HG02973 (cell line): ENCODE results near the gene PHF21B.
"Not testable (repeated sequence)": the region's sequence is repeated elsewhere in the genome, so short reads cannot be mapped to it uniquely, and the experiment has no call there.

Source experiments
- ATAC-seq: cut with Tn5 transposase; IDR thresholded peaks from one replicate; pipeline ENCODE4 v1.9.1; 2021; ENCODE audit warnings: moderate library complexity; ENCODE audit not compliant: unreplicated experiment

The PHF21B gene

DNA sequence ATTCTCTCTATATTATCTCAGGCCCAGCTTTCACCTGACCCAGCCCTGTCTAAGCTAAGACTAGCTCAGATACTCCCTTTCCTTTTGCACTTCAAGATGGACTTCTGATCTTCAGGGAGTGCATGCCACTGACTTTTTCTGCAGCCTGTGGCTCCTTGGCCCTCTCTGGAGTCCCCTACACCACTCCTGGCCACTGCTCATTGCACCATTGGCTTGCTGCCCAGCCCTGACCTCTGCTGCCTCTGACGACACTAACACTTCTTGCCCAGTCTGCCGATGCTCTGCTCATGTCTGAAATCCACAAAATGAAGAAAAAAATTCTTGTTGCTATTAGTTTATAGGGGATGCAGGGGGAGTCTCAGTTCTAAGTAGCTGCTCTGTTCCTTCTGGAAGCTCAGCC lies 106.6 kb downstream of the PHF21B start:
- not testable (repeated sequence) for ATAC-seq

DNA sequence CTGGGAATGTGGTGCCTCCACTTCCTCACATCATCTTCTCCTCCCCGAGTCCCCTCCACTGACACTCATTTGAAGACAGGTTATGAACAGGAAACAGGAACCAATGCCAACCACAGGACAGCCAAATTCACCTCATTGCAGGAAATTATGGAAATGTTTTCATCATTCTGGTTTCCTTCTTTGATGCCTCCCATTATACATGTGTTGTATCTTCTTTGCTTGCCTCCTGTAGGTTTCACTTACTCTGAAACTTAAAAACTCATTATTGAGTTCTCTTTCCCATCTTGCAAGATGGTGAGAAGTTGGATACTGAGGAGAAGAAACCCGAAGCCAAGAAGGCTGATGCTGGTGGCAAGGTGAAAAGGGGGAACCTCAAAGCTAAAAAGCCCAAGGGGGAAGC lies 108.5 kb downstream of the PHF21B start:
- no peak for ATAC-seq

DNA sequence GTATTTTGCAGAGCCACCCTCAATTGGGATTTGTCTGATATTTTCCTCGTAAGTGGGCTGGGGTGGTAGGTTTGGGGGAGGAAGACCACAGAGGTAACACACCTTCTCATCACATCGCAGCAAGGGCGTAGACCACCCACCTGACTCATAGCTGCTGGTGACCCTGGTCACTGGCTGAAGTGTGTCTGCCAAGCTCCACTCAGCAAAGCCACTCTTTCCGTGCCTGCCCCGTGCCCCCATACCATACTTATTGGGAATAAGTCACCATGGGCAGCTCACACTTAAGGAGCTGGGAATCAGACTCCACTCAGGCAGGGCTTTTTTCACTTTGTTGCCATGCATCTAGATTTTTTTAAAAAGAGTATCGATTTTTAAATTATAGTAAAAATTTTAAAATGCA lies 111.6 kb downstream of the PHF21B start:
- ATAC-seq, result no peak

DNA sequence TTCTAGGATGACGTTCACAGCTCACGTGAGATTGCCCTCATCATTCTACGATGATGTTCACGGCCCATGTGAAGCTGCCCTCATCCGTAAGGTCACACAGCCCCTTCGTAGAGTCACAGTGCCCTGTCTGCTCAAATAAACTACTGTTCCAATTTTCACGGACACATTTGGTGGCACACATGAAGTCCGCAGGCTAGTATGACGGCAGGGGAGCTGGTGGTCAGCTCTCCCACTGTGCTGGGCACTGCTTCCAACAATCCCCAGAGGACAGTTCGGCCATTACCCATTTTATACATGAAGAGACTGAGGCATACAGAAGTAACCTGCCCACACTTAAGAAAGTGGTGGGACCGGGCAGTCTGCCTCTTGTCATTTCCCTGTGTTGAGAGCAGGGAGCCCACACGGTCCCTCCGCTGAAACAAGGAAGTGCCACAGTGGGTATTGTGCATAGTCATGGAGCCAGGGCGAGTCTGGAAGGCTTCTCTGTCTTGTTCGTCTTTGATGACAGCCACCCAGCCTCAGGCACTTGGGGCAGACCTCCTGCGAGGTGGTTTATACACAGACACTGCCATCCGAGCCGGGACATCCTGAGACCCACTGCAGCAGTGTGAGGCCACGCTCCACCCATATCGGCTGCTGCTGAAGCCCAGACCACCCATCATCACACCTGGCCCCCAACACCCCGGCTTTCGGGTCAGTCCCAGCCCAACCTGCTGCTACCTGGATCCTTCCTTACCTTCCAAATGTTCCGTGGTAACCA lies 114.3 kb downstream of the PHF21B start:
- ATAC-seq, result no peak

DNA sequence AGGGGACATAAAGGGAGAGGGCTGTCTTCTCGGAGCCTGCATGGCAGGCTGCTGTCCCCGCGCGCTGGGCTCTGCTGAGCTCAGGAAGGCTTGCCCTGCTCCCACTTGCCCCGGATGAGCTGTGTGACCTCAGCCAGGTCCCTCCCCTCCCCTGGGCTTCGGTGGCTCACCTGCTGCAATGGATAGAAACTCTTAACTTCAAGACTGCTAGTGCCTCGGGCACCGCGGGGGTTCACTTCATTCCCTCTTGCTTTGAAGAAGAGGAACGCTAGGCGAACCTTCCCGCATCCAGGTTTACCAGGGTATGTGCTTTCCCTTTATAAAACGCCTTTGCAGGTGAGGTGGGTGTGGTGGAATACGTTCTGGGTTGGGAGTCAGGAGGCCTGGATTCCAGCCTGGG lies 115.0 kb downstream of the PHF21B start:
- no peak for ATAC-seq

DNA sequence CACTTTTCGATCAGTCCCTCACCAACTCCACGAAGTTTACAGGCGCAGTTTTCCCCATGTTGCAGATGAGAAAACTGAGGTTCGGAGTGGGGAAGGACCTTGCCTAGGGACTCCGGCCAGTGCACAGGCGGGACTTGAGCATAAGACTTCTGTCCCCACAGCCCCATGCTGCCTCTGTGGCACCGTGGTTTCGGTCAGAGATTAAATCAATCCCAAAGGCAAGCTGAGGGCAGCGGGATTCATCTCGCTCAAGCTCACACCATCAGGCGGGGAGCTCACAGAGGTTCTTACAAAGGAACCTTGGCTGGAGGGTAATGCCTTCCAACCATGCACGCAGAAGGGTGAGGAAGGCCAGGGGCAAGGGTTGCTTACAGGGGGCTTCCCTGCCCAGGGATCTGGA lies 115.5 kb downstream of the PHF21B start:
- no peak for ATAC-seq

DNA sequence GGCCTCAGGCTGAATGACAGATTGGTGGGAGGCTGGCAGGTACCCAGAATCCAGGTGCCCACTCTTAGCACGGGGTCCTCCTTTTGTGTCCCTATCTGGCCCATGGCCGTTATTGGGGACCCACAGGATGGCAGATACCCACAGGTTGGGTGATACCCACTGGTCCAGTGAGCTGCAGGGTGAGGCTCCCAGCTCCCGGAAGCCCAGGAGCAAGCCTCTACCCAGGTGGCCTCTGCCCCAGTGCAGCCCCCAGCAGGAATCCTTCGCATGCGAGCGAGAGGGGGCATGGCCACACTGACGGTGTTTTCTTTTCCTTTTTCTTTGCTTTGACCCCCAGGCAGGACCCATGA lies 116.1 kb downstream of the PHF21B start:
- no peak for ATAC-seq

DNA sequence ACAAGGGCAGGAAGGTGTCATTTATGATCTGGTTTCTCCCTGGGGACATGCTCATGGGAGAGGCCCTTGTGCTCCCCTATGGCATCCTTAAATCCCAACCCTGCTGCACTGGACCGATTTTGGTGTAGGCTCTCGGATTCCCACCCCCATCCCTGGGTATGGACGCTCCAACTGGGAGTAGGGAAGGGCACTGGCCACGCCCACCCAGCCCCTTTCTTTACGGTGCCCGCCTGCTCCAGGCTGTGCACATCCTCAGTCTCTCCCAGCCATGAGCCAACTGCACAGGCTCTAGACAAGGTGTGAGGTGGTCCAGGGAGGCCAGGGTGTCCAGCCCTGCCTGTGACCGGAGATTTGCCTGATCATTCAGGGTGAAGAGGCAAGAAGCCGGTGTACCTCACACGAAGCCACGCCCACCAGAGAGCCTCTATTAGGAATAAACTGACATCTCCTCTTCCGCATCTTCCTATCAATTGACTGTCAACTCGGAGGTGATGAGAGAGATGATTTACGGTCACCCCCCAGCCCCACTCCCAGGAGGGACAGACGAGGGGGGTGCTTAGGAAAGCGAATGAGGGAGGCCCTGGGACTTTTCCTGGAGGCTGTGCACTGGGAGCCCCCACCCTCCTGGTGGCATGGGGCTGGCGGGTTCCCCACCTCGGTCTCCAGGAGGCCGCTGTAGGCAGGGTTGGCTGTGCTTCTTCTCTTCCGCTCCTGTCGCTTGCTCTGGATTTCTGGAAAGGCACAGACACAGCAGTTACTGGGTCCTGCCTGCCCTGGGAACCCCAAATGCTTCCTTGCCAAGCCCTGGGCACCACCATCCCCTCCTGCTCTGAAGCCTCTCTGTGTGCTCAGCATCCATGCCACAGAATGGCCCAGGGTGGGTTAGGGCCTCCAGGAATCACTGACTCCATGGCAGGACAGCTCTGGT lies 116.7 kb downstream of the PHF21B start:
- ATAC-seq, result no peak

DNA sequence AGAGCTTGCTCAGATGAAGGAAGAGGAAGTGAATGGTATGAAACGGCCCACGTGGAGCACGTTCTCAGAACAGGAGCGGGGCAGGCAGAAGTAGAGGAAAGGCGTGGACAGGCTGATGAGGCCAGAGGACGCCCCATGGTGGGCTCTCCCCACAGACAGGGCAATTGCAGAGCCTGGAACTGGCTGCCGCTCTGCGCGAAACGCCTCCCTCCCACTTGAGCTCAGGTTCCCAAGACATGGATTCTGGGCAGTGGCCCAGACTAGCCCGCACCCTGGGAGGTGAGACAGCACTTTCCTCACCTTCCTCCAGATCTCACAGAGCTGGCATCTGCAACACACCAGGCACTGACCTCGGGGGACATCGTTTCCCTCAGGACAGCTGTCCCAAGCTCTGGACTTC lies 117.6 kb downstream of the PHF21B start:
- ATAC-seq, result no peak

DNA sequence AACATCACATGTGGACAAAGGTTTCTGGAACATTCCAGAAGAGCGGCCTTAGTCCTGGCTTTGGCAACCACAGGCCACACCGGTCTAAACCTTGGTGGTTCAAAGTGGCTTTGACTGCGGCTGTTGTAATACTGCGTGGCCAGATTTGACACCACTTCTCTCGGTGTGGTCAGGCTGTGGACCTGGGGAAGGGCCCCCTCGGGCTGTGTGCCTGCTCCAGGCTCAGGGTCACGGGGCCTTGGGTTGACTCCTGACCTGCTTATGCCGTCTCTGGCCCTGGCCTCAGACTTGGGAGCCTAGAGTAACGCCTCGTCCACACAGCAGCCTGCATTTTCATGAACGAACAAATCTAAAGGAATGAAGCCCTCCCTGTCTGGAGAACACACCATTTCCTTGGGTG lies 118.0 kb downstream of the PHF21B start:
- no peak for ATAC-seq

DNA sequence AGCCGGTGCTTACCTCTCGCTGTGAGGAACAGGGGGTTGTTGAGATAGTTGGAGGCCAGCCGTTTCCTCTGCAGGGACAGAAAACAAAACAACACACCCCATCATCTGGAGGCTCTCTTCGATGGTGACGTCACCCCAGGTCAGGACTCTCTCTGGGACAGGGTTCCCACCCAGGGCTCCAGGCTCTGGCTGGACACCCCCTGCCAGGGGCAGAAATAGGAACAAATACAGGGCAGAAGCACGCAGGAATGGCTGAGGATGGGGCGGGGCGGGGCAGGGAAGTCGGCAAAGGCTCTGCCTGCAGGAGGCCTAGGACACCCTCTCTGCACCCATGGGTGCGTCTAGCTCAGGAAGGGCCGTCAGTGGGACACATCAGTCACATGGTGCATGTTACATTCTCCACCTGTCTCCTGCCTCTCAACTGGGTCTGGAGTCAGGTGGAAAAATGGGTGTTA lies 118.5 kb downstream of the PHF21B start:
- no peak for ATAC-seq

DNA sequence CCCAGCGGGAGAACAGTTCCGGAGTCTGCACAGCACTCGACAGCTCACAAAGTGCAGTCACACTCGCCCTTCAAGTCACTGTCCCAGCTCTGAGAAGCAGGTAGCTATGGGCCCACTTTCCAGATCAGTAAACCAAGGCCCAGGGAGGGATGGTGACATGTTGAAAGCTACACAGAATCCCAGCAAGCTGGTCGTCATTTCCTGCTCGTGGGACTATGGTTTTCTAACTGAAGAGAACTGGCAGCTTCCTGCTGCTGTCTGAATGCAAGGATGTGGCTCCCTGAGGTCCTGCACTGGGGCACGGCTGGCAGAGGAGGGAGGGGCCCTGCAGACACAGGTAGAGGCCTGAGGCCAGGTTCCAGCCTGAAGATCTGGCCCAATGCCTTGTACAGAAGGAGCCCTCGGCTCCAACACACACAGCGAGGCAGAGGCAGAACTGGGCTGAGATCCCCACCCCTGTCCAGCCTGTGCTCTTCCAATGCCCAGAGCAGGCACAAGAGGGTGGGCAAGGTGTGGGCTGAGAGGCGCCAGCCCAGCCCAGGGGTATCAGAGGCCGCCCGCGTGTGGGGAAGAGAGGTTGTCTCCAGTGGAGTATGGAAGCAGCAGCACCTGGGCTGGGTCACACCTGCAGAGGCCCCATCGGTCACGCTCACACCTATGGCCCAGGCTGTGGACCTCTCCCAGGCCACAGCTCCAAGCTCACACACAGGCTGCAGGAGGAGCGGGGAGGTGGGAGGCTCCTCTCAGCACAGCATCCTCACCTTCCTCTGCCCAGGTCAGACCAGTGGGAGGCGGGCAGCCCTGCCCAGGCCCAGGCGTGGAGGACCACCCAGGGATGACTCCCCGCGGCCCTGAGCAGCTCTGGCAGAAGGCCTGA lies 119.2 kb downstream of the PHF21B start:
- ATAC-seq, result no peak

DNA sequence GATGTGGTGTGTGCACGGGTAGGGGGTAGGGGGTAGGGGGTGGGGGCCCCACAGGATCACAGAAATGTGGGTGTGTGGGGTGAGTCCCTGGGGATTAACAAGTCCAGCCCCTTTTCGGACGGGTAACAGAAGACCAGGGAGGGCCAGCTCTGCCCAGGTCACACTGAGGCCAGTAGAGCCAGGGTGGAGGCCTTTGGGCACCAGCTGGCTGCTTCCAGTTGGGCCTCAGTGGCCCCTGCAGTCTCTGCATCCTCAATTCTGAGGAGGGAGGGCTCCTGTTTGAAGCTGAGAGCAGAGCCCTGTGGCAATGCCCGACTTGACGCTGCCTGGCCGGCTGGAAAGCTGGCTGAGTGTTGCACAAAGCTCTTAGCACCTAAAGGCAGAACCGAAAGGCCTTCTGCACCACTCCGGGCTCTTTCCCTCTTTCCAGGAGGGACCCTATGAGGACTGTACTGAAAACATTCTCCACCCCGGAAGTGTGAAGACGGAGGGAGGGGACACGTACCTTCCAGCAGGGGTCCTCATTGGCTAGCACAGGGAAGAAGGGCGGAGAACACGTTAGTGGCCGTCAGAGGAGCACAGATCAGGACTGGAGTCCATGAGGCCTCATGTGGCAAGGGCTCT lies 120.4 kb downstream of the PHF21B start:
- ATAC-seq, result no peak

DNA sequence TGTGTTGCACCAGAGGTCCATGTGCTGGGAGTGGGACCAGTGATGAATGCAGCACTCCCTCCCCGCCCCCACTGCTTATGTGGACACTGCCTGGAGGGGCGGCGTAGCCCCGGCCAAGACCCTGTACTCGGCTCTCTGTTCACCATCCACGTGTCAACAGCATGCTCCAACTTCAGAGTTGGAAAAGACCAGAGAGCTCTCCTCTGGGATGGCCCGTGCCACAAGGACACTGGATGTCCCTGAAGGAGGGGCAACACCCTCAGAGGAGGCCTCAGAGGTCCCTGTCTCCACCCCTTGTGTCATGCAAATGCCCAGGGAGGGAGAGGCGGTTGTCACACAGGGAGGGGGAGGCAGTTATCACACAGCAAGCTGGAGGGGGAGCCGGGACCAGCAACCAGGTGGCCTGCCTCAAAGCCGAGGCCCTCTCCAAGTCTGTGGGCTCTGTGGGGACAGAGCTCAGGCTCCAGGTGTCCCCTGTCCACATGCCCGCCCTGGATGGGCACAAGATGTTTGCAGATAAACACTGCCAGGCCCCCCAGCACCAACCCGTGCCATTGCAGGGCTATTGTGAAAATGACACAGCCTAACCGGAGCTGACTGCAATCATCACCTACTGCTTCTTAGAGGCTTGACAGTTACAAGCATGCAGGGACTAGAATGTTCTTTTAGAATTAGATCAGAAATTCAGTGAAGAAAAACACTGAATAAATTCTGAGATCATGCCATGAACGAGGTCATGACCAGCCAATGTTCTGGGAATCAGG lies 121.1 kb downstream of the PHF21B start:
- no peak for ATAC-seq

DNA sequence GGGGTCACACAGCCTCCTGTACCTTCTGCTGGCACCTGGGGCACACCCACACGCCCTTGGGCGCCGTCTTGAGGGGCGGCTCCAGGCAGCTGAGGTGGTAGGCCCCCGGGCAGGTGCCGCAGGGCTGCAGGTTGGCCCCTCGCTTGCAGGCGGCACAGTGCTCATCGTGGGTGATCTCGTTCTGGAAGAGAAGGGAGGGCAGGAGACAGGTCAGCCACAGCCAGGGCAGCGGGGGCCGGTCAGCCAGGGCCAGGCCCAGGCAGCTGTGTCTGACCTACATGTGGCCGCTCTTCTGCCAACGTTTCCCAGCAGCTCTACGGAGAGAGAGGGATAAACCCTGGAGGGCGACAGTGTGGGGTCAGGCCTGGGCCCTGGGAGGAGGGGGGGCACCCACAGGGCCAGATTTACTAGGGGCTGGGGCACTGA lies 121.9 kb downstream of the PHF21B start:
- no peak for ATAC-seq

DNA sequence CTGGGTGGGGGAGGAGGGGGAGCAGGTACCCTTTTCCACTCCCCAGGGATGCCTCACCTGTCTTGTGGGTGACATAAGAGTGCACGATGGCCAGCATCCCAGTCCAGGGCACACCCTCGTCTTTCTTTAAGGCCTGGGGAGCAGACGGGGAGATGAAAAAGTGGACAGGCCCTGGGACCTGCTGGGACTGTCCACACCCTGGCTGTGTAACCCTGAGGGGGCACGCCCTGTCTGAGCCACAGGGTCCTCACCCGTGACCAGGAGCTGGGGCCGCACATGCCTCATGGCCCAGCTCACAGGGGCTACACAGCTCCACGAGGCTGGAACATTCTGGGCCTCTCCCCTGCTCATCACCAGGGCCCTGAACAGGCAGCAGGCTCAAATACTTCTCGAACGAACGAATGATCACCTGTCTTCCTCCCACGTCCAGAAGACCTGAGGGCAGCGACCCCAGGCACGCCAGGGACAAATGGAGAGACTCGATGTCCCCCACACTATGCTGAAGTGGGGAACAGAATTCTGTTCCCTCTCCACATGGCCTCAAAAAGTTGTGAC lies 123.9 kb downstream of the PHF21B start:
- ATAC-seq, result no peak

DNA sequence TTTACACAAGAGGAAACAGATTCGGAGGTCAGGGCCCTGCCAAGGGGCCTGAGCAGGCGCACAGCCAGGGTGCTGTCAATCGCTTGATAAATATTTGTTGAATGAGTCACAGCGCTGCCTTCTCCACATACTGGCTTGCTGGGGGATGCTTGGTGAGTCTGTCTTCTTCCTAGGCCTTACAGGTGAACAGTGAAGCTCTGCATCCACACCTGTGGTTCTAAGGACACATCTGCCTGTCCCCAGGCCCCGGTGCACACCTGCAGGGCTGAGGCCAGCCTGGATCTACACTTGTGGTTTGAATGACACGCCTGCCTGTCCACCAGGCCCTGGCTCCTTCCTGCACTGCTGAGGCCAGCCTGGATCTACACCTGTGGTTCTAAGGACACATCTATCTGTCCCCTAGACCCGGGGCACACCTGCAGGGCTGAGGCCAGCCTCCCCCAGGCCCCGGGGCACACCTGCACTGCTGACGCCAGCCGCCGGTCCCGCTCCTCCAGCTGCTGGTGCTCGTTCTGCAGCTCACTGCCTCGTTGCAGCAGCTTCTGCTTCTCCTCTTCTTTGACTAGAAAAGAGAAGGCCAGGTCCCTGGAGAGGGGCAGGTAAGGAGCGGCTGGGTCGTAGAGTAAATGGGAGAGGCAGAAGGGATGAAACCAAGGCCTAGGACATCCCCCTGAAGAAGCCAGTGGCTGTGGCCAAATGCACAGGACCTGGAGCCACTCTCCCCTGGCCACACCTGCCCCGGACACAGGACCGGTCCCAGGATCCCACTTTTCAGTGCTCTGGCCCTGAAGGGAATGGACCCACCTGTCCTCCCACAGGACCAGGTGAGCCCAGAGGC lies 124.6 kb downstream of the PHF21B start:
- ATAC-seq, result no peak

DNA sequence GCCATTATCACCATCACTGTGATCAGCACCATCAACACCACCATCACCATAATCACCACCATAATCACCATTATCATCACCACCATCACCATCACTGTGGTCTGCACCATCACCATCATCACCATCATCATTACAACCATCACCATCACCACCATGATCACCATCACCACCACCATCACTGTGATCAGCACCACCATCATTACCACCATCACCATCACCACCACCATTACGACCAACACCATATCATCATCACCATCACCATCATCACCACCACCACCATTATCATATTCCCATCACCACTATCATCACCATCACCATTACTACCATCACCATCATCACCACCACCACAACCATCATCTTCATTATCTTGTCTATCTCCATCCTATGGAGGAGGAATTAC lies 125.2 kb downstream of the PHF21B start:
- ATAC-seq, result no peak

DNA sequence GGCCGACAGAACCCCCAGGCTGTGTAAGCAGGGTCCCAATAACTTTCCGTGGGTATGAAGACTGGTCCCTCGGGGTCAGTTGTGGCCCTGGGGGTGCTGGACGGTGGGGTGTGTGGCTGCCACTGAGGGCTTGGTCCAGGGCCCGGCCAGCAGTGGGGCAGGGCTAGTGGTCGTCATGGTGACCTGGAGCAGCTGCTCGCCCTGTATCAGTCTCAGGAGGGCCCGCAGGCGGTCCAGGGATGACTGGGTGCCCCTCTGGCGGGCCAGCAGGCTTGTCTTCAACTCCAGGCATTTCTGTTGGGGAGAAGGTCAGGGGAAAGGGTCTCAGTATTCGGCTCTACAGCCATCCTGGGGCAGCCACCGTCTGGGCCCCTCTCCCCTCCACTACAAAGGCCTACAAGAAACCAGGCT lies 126.8 kb downstream of the PHF21B start:
- ATAC-seq, result no peak
